IMR-90 (cell line): ENCODE data around the gene UMOD. TPM values are rescaled to one million over a fixed set of nuclear protein-coding genes. Genes with fewer than 3 reads are reported as not detected.

ENCODE experiments used
- ATAC-seq: fragments of 200-7000 bp; cut with Tn5 transposase; 2 replicates; pipeline ENCODE4 v1.9.1; 2020; ENCODE audit warnings: low read depth, mild to moderate bottlenecking, moderate library complexity
- BruUV-seq: library from RNA; stranded (reverse); fragments of 400-500 nt; replicated peaks from 2 replicates; lab custom pipeline; 2021; lab: Mats Ljungman, UMichigan
- CTCF ChIA-PET: fragments of 300-600 bp; formaldehyde crosslinking; extraction: SDS; loops from one replicate; lab custom pipeline; 2021; ENCODE audit warnings: antibody characterized with exemption; lab: Yijun Ruan, JAX
- POLR2A ChIA-PET: fragments of 300-600 bp; sonication (Branson Sonifier 250); formaldehyde crosslinking; loops from one replicate; lab custom pipeline; 2022; ENCODE audit warnings: antibody characterized with exemption; ENCODE audit not compliant: unreplicated experiment; lab: Charles Lee
- DNase-seq: peaks from one replicate; pipeline ENCODE4 v3.0.0; 2013
- H2AFZ ChIP-seq: replicated peaks from 2 replicates; pipeline ENCODE3; 2013; ENCODE audit warnings: low read length, mild to moderate bottlenecking; ENCODE audit not compliant: poor library complexity
- H2AK5ac ChIP-seq: 2 replicates; pipeline ENCODE4 v1.6.1; 2013; ENCODE audit warnings: low read depth, low read length, inconsistent platforms
- H2AK9ac ChIP-seq: replicated peaks from 2 replicates; pipeline ENCODE3; 2013; ENCODE audit warnings: mild to moderate bottlenecking, low read depth, low read length, moderate library complexity; ENCODE audit not compliant: poor library complexity
- H2BK120ac ChIP-seq: 2 replicates; pipeline ENCODE4 v1.6.1; 2013; ENCODE audit warnings: low read depth, low read length, inconsistent platforms
- H2BK15ac ChIP-seq: 3 replicates; pipeline ENCODE4 v1.6.1; 2013; ENCODE audit warnings: low read depth, low read length, inconsistent platforms
- H2BK20ac ChIP-seq: 2 replicates; pipeline ENCODE4 v1.6.1; 2013; ENCODE audit warnings: low read depth, mild to moderate bottlenecking, inconsistent platforms, low read length, moderate library complexity
- H2BK5ac ChIP-seq: 2 replicates; pipeline ENCODE4 v1.6.1; 2013; ENCODE audit warnings: mild to moderate bottlenecking, low read depth, low read length, inconsistent platforms; ENCODE audit not compliant: poor library complexity, severe bottlenecking
- H3K14ac ChIP-seq: replicated peaks from 2 replicates; pipeline ENCODE4 v1.6.1; 2013; ENCODE audit warnings: low read depth, low read length, inconsistent platforms
- H3K18ac ChIP-seq: 2 replicates; pipeline ENCODE4 v1.6.1; 2013; ENCODE audit warnings: low read depth, low read length, control low read depth
- H3K23ac ChIP-seq: 2 replicates; pipeline ENCODE4 v1.6.1; 2013; ENCODE audit warnings: low read depth, low read length, inconsistent platforms
- H3K27ac ChIP-seq: 2 replicates; pipeline ENCODE4 v1.5.1; 2013; ENCODE audit warnings: mild to moderate bottlenecking, control low read depth, low read length; ENCODE audit not compliant: insufficient read depth
- H3K27me3 ChIP-seq: 2 replicates; pipeline ENCODE4 v1.6.1; 2013; ENCODE audit warnings: low read length; ENCODE audit not compliant: control insufficient read depth, insufficient read depth
- H3K36me3 ChIP-seq: 2 replicates; pipeline ENCODE4 v1.6.1; 2013; ENCODE audit warnings: low read length, mixed read lengths; ENCODE audit not compliant: control insufficient read depth, insufficient read depth
- H3K4ac ChIP-seq: 2 replicates; pipeline ENCODE4 v1.6.1; 2013; ENCODE audit warnings: low read depth, low read length, inconsistent platforms
- H3K4me1 ChIP-seq: 2 replicates; pipeline ENCODE4 v1.6.1; 2013; ENCODE audit warnings: low read length, mixed read lengths; ENCODE audit not compliant: control insufficient read depth, insufficient read depth
- H3K4me2 ChIP-seq: 2 replicates; pipeline ENCODE4 v1.6.1; 2013; ENCODE audit warnings: low read depth, mild to moderate bottlenecking, control low read depth, low read length, moderate library complexity
- H3K4me3 ChIP-seq: 2 replicates; pipeline ENCODE4 v1.5.1; 2013; ENCODE audit warnings: low read depth, mild to moderate bottlenecking, control low read depth, low read length, moderate library complexity; ENCODE audit not compliant: insufficient read depth
- H3K56ac ChIP-seq: 2 replicates; pipeline ENCODE4 v1.6.1; 2013; ENCODE audit warnings: low read length, inconsistent platforms; ENCODE audit not compliant: insufficient read depth; ENCODE audit errors: extremely low read depth
- H3K79me1 ChIP-seq, 2 experiments: 2 replicates each; pipeline ENCODE4 v1.6.1; 2013; ENCODE audit warnings: low read length in 2 of 2, inconsistent platforms in 1 of 2, low read depth in 1 of 2
- H3K9ac ChIP-seq: 2 replicates; pipeline ENCODE4 v1.6.1; 2013; ENCODE audit warnings: low read depth, low read length, control low read depth
- H3K9me1 ChIP-seq: 2 replicates; pipeline ENCODE4 v1.6.1; 2013; ENCODE audit warnings: low read length, inconsistent platforms; ENCODE audit not compliant: insufficient read depth
- H3K9me3 ChIP-seq: 2 replicates; pipeline ENCODE4 v1.6.1; 2013; ENCODE audit warnings: low read length; ENCODE audit not compliant: control insufficient read depth, insufficient read depth
- H4K20me1 ChIP-seq: 2 replicates; pipeline ENCODE4 v1.6.1; 2013; ENCODE audit warnings: low read length, inconsistent platforms; ENCODE audit not compliant: insufficient read depth
- H4K5ac ChIP-seq: 2 replicates; pipeline ENCODE4 v1.6.1; 2013; ENCODE audit warnings: mild to moderate bottlenecking, low read depth, low read length, control low read depth
- H4K8ac ChIP-seq, 2 experiments: 2 replicates each; pipeline ENCODE4 v1.6.1; 2013; ENCODE audit warnings: low read depth in 2 of 2, low read length in 2 of 2, control low read depth in 1 of 2, inconsistent platforms in 1 of 2
- H4K91ac ChIP-seq: 2 replicates; pipeline ENCODE4 v1.6.1; 2013; ENCODE audit warnings: low read depth, low read length, inconsistent platforms; ENCODE audit not compliant: insufficient read depth
- BHLHE40 ChIP-seq: fragments of 150-350 bp; IDR thresholded peaks from 2 replicates; pipeline ENCODE4 v1.6.1; 2016; ENCODE audit warnings: mild to moderate bottlenecking, low read depth, low read length
- CEBPB ChIP-seq: IDR thresholded peaks from 2 replicates; pipeline ENCODE4 v1.6.1; 2012; ENCODE audit warnings: low read depth, low read length, improper control_type of control experiment
- CHD1 ChIP-seq: IDR thresholded peaks from 2 replicates; pipeline ENCODE4 v1.6.1; 2012; ENCODE audit warnings: low read depth, low read length, improper control_type of control experiment
- FOS ChIP-seq: fragments of 150-350 bp; IDR thresholded peaks from 2 replicates; pipeline ENCODE4 v1.6.1; 2016; ENCODE audit warnings: low read depth, low read length
- MAFK ChIP-seq: IDR thresholded peaks from 2 replicates; pipeline ENCODE4 v1.6.1; 2012; ENCODE audit warnings: low read depth, low read length, improper control_type of control experiment
- MXI1 ChIP-seq: IDR thresholded peaks from 2 replicates; pipeline ENCODE4 v1.6.1; 2012; ENCODE audit warnings: low read depth, mild to moderate bottlenecking, low read length, moderate library complexity, borderline replicate concordance
- NFE2L2 ChIP-seq: fragments of 150-350 bp; IDR thresholded peaks from 2 replicates; pipeline ENCODE4 v1.6.1; 2016; ENCODE audit warnings: low read depth, mild to moderate bottlenecking, low read length
- POLR2A ChIP-seq: IDR thresholded peaks from 2 replicates; pipeline ENCODE4 v1.6.1; 2012; ENCODE audit warnings: mild to moderate bottlenecking, low read depth, low read length
- RAD21 ChIP-seq: IDR thresholded peaks from 2 replicates; pipeline ENCODE4 v1.6.1; 2012; ENCODE audit warnings: low read length, improper control_type of control experiment
- RCOR1 ChIP-seq: IDR thresholded peaks from 2 replicates; pipeline ENCODE4 v1.6.1; 2012; ENCODE audit warnings: mild to moderate bottlenecking, low read length, improper control_type of control experiment; ENCODE audit not compliant: insufficient replicate concordance
- RFX5 ChIP-seq: IDR thresholded peaks from 2 replicates; pipeline ENCODE4 v1.8.0; 2012; ENCODE audit warnings: low read depth, mild to moderate bottlenecking, low read length, moderate library complexity
- SMC3 ChIP-seq: fragments of 150-350 bp; IDR thresholded peaks from 2 replicates; pipeline ENCODE4 v1.6.1; 2016; ENCODE audit warnings: low read depth, mild to moderate bottlenecking, antibody characterized with exemption, low read length, moderate library complexity
- WGBS, 2 experiments: methylation state at CpG; one replicate each; pipeline versions ENCODE4 v1.1.5 to v1.1.7; 2013; ENCODE audit warnings: missing lambda C conversion rate in 2 of 2; ENCODE audit not compliant: insufficient read length in 1 of 2; ENCODE audit errors: extremely low coverage in 2 of 2; 5-methylcytosine and 5-hydroxymethylcytosine counted together
- dilution Hi-C: fragments of 300-500 bp; cut with HindIII; formaldehyde crosslinking; loops from one replicate; pipeline ENCODE4 v1.14.3; 2018; ENCODE audit warnings: low sequenced_read_pairs; ENCODE audit not compliant: unreplicated experiment
- in situ Hi-C: fragments of 300-500 bp; cut with MboI; formaldehyde crosslinking; loops from 3 replicates; pipeline ENCODE4 v1.14.3; 2019; ENCODE audit warnings: low sequenced_read_pairs, inconsistent platforms, mixed read lengths
- intact Hi-C: fragments of 100-400 bp; cut with micrococcal nuclease; formaldehyde crosslinking; loops from 2 replicates; pipeline ENCODE4 v1.10.0; 2022
- polyA plus RNA-seq, 3 experiments: library from polyadenylated mRNA; depleted of rRNA; stranded (reverse); fragments of >200 nt; gene quantifications; 2 replicates each; pipeline ENCODE4 v1.2.3, GENCODE V29; 2012; ENCODE audit warnings: low replicate concordance in 1 of 3
- total RNA-seq: library from RNA; depleted of rRNA; stranded (reverse); fragments of >200 nt; gene quantifications from 2 replicates; pipeline ENCODE4 v1.2.3, GENCODE V29; 2012
- TF ChIP-seq, protein P1 (sequence below): fragments of 150-350 bp; IDR thresholded peaks from 2 replicates; pipeline ENCODE4 v1.6.1; 2017; ENCODE audit warnings: mild to moderate bottlenecking, antibody characterized with exemption, low read length, low read depth
- TF ChIP-seq, protein P2 (sequence below): conservative IDR thresholded peaks from 2 replicates; pipeline ENCODE4 v1.5.1; 2012; ENCODE audit warnings: mild to moderate bottlenecking, low read depth, low read length, improper control_type of control experiment
- TF ChIP-seq, protein P3 (sequence below): fragments of 150-350 bp; IDR thresholded peaks from 2 replicates; pipeline ENCODE4 v1.6.1; 2016; ENCODE audit warnings: low read depth, mild to moderate bottlenecking, low read length, moderate library complexity, borderline replicate concordance

The UMOD gene
- total and polyA plus RNA-seq, 2 of the 4 experiments (the other 2 are of a cell fraction): not detected

DNA sequence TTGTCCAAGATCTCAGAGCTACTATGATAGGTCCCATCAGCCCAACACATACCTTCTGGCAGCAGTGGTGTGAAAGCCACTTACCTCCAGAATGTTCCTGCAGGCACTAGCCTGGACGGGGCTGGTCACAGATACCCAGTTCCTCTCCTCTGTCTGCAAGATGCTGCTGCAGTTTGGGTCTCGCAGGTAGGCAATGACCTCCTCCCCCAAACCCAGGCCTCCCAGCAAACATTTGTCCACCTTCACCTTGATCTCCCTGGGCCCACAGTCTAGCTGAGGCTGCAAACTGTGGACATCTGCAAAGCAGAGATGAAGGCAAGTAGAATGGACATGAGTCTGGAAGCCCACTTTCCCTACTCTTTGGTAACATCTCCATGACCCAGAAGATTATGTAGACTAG lies 32.3 kb downstream of the UMOD start:
- Histone ChIP-seq H3K18ac (no peak overlapping the region), H3K56ac (no peak overlapping the region), H3K23ac (no peak overlapping the region), H3K9me3 (peaks cover 16% of the 10 kb centered on the region), H3K9ac (no peak overlapping the region), H2AFZ (no peak overlapping the region), H3K4ac (no peak overlapping the region), H2AK5ac (no peak overlapping the region), H3K27me3 (no peaks in the 10 kb centered on the region), H2AK9ac (no peak overlapping the region), H4K91ac (no peak overlapping the region), H4K8ac (no peak overlapping the region), H2BK120ac (no peak overlapping the region), H2BK5ac (no peak overlapping the region), H3K4me1 (no peaks in the 10 kb centered on the region), H3K27ac (no peak overlapping the region), H4K20me1 (no peaks in the 10 kb centered on the region), H3K14ac (no peak overlapping the region), H3K4me3 (no peak overlapping the region), H2BK20ac (no peak overlapping the region), H3K9me1 (no peaks in the 10 kb centered on the region), H3K36me3 (no peaks in the 10 kb centered on the region), H2BK15ac (no peak overlapping the region), H3K79me1 (no peaks in the 10 kb centered on the region), H4K5ac (no peak overlapping the region), H3K4me2 (no peak overlapping the region)
- in situ Hi-C loops (no loop called here), intact Hi-C loops (no loop called here), dilution Hi-C loops (no loop called here)
- no TSS peak for BruUV-seq
- ATAC-seq (no peak), DNase-seq (no peak)
- ChIA-PET CTCF (no interaction called here), POLR2A (no interaction called here)
- no CpG with 5 or more reads among the region's 2 CpGs for WGBS, 2 experiments
- TF ChIP-seq, protein P1, sequence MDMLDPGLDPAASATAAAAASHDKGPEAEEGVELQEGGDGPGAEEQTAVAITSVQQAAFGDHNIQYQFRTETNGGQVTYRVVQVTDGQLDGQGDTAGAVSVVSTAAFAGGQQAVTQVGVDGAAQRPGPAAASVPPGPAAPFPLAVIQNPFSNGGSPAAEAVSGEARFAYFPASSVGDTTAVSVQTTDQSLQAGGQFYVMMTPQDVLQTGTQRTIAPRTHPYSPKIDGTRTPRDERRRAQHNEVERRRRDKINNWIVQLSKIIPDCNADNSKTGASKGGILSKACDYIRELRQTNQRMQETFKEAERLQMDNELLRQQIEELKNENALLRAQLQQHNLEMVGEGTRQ: no peak
- TF ChIP-seq RAD21 (no peak), RCOR1 (no peak), RFX5 (no peak), BHLHE40 (no peak), FOS (no peak), POLR2A (no peak), CHD1 (no peak), MAFK (no peak), SMC3 (no peak), CEBPB (no peak), MXI1 (no peak), NFE2L2 (no peak)
- TF ChIP-seq, protein P2, sequence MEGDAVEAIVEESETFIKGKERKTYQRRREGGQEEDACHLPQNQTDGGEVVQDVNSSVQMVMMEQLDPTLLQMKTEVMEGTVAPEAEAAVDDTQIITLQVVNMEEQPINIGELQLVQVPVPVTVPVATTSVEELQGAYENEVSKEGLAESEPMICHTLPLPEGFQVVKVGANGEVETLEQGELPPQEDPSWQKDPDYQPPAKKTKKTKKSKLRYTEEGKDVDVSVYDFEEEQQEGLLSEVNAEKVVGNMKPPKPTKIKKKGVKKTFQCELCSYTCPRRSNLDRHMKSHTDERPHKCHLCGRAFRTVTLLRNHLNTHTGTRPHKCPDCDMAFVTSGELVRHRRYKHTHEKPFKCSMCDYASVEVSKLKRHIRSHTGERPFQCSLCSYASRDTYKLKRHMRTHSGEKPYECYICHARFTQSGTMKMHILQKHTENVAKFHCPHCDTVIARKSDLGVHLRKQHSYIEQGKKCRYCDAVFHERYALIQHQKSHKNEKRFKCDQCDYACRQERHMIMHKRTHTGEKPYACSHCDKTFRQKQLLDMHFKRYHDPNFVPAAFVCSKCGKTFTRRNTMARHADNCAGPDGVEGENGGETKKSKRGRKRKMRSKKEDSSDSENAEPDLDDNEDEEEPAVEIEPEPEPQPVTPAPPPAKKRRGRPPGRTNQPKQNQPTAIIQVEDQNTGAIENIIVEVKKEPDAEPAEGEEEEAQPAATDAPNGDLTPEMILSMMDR: no peak
- TF ChIP-seq, protein P3, sequence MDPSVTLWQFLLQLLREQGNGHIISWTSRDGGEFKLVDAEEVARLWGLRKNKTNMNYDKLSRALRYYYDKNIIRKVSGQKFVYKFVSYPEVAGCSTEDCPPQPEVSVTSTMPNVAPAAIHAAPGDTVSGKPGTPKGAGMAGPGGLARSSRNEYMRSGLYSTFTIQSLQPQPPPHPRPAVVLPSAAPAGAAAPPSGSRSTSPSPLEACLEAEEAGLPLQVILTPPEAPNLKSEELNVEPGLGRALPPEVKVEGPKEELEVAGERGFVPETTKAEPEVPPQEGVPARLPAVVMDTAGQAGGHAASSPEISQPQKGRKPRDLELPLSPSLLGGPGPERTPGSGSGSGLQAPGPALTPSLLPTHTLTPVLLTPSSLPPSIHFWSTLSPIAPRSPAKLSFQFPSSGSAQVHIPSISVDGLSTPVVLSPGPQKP: no peak
